Measurements from ENCODE around the gene PGM5. TPM values are rescaled to one million over a fixed set of nuclear protein-coding genes. Genes with fewer than 3 reads are reported as not detected.

The PGM5 gene
- total and polyA plus RNA-seq, 2 experiments from 2014 or later, result not detected

DNA sequence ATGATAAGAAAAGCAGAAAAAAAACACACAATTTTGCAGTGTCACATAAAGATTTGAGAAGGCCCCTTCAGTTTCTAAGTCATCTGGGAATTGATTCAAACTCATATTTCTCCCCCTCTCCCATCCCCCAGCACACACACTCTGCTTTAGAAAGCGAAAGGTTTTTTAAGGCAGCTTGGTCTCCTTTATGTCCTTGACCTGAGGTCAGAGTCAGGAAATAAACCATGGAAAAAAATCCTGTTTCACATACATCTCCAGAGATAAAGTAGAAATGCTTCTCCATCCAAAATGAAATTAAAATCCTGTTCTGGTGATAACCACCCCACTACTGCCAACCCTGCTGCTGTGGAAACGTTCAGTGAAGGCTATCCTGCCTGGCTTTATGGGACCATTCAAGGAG lies 131.7 kb downstream of the PGM5 start:
- H3K27me3 ChIP-seq (ENCODE audit: insufficient read depth), result peaks cover 42% of the 10 kb centered on the region; the same call in 1 of the 2 replicates
- H3F3A ChIP-seq (replicated peaks; ENCODE audit: low read depth), result no peaks in the 10 kb centered on the region
- H2AFZ ChIP-seq, result no peak overlapping the region
- Mint-ChIP-seq H3K36me3 (ENCODE audit: low read depth) (no peaks in the 10 kb centered on the region), H3K4me1 (no peaks in the 10 kb centered on the region), H3K27me3 (ENCODE audit: insufficient read depth, low read depth, poor library complexity) (peaks cover 5% of the 10 kb centered on the region), H3K27ac (no peak overlapping the region), H3K4me3 (no peak overlapping the region), H3K9me3 (peaks cover 6% of the 10 kb centered on the region; the same call in 1 of the 3 replicates)
- no peaks in the 10 kb centered on the region for H3K4me1 ChIP-seq (ENCODE audit: insufficient read depth)
- H3K4me2 ChIP-seq, result no peak overlapping the region
- no peaks in the 10 kb centered on the region for H3K36me3 ChIP-seq (ENCODE audit: insufficient read depth)
- TF ChIP-seq, protein P1, sequence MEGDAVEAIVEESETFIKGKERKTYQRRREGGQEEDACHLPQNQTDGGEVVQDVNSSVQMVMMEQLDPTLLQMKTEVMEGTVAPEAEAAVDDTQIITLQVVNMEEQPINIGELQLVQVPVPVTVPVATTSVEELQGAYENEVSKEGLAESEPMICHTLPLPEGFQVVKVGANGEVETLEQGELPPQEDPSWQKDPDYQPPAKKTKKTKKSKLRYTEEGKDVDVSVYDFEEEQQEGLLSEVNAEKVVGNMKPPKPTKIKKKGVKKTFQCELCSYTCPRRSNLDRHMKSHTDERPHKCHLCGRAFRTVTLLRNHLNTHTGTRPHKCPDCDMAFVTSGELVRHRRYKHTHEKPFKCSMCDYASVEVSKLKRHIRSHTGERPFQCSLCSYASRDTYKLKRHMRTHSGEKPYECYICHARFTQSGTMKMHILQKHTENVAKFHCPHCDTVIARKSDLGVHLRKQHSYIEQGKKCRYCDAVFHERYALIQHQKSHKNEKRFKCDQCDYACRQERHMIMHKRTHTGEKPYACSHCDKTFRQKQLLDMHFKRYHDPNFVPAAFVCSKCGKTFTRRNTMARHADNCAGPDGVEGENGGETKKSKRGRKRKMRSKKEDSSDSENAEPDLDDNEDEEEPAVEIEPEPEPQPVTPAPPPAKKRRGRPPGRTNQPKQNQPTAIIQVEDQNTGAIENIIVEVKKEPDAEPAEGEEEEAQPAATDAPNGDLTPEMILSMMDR (conservative IDR thresholded peaks at IDR 0.05; ENCODE audit: low read depth in 2 of 2), result no peak
- TF ChIP-seq, protein P2, sequence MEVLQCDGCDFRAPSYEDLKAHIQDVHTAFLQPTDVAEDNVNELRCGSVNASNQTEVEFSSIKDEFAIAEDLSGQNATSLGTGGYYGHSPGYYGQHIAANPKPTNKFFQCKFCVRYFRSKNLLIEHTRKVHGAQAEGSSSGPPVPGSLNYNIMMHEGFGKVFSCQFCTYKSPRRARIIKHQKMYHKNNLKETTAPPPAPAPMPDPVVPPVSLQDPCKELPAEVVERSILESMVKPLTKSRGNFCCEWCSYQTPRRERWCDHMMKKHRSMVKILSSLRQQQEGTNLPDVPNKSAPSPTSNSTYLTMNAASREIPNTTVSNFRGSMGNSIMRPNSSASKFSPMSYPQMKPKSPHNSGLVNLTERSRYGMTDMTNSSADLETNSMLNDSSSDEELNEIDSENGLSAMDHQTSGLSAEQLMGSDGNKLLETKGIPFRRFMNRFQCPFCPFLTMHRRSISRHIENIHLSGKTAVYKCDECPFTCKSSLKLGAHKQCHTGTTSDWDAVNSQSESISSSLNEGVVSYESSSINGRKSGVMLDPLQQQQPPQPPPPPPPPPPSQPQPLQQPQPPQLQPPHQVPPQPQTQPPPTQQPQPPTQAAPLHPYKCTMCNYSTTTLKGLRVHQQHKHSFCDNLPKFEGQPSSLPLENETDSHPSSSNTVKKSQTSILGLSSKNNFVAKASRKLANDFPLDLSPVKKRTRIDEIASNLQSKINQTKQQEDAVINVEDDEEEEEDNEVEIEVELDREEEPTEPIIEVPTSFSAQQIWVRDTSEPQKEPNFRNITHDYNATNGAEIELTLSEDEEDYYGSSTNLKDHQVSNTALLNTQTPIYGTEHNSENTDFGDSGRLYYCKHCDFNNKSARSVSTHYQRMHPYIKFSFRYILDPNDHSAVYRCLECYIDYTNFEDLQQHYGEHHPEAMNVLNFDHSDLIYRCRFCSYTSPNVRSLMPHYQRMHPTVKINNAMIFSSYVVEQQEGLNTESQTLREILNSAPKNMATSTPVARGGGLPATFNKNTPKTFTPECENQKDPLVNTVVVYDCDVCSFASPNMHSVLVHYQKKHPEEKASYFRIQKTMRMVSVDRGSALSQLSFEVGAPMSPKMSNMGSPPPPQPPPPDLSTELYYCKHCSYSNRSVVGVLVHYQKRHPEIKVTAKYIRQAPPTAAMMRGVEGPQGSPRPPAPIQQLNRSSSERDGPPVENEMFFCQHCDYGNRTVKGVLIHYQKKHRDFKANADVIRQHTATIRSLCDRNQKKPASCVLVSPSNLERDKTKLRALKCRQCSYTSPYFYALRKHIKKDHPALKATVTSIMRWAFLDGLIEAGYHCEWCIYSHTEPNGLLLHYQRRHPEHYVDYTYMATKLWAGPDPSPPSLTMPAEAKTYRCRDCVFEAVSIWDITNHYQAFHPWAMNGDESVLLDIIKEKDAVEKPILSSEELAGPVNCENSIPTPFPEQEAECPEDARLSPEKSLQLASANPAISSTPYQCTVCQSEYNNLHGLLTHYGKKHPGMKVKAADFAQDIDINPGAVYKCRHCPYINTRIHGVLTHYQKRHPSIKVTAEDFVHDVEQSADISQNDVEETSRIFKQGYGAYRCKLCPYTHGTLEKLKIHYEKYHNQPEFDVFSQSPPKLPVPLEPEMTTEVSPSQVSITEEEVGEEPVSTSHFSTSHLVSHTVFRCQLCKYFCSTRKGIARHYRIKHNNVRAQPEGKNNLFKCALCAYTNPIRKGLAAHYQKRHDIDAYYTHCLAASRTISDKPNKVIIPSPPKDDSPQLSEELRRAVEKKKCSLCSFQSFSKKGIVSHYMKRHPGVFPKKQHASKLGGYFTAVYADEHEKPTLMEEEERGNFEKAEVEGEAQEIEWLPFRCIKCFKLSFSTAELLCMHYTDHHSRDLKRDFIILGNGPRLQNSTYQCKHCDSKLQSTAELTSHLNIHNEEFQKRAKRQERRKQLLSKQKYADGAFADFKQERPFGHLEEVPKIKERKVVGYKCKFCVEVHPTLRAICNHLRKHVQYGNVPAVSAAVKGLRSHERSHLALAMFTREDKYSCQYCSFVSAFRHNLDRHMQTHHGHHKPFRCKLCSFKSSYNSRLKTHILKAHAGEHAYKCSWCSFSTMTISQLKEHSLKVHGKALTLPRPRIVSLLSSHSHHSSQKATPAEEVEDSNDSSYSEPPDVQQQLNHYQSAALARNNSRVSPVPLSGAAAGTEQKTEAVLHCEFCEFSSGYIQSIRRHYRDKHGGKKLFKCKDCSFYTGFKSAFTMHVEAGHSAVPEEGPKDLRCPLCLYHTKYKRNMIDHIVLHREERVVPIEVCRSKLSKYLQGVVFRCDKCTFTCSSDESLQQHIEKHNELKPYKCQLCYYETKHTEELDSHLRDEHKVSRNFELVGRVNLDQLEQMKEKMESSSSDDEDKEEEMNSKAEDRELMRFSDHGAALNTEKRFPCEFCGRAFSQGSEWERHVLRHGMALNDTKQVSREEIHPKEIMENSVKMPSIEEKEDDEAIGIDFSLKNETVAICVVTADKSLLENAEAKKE (CRISPR knock-in tag; IDR thresholded peaks at IDR 0.05), result no peak
- TF ChIP-seq EZH2 (IDR thresholded peaks at IDR 0.05; ENCODE audit: low read depth, unreplicated experiment) (no peak), POLR2AphosphoS5 (IDR thresholded peaks at IDR 0.05; ENCODE audit: low read depth) (no peak), ZNF114 (CRISPR knock-in tag; IDR thresholded peaks at IDR 0.05) (no peak), ZNF331 (CRISPR knock-in tag; IDR thresholded peaks at IDR 0.05; ENCODE audit: low read depth) (no peak), STAT1 (IDR thresholded peaks at IDR 0.05; ENCODE audit: unreplicated experiment) (no peak), EZH2phosphoT487 (IDR thresholded peaks at IDR 0.05; ENCODE audit: unreplicated experiment) (no peak), NANOG (IDR thresholded peaks at IDR 0.05; ENCODE audit: borderline replicate concordance) (no peak), JUNB (IDR thresholded peaks at IDR 0.05; ENCODE audit: unreplicated experiment) (no peak)
- TF ChIP-seq, protein P3, sequence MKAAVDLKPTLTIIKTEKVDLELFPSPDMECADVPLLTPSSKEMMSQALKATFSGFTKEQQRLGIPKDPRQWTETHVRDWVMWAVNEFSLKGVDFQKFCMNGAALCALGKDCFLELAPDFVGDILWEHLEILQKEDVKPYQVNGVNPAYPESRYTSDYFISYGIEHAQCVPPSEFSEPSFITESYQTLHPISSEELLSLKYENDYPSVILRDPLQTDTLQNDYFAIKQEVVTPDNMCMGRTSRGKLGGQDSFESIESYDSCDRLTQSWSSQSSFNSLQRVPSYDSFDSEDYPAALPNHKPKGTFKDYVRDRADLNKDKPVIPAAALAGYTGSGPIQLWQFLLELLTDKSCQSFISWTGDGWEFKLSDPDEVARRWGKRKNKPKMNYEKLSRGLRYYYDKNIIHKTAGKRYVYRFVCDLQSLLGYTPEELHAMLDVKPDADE (IDR thresholded peaks at IDR 0.05), result no peak
- TF ChIP-seq, protein P4, sequence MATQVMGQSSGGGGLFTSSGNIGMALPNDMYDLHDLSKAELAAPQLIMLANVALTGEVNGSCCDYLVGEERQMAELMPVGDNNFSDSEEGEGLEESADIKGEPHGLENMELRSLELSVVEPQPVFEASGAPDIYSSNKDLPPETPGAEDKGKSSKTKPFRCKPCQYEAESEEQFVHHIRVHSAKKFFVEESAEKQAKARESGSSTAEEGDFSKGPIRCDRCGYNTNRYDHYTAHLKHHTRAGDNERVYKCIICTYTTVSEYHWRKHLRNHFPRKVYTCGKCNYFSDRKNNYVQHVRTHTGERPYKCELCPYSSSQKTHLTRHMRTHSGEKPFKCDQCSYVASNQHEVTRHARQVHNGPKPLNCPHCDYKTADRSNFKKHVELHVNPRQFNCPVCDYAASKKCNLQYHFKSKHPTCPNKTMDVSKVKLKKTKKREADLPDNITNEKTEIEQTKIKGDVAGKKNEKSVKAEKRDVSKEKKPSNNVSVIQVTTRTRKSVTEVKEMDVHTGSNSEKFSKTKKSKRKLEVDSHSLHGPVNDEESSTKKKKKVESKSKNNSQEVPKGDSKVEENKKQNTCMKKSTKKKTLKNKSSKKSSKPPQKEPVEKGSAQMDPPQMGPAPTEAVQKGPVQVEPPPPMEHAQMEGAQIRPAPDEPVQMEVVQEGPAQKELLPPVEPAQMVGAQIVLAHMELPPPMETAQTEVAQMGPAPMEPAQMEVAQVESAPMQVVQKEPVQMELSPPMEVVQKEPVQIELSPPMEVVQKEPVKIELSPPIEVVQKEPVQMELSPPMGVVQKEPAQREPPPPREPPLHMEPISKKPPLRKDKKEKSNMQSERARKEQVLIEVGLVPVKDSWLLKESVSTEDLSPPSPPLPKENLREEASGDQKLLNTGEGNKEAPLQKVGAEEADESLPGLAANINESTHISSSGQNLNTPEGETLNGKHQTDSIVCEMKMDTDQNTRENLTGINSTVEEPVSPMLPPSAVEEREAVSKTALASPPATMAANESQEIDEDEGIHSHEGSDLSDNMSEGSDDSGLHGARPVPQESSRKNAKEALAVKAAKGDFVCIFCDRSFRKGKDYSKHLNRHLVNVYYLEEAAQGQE (IDR thresholded peaks at IDR 0.05; ENCODE audit: unreplicated experiment), result no peak
- no peaks in the 10 kb centered on the region for H3K9me2 ChIP-seq (ENCODE audit: insufficient read depth)
- ATAC-seq, result no peak
- DNase-seq (ENCODE audit: low spot score), result no peak
- H3K27ac ChIP-seq (ENCODE audit: low read depth), result no peak overlapping the region
- no peaks in the 10 kb centered on the region for H3K79me2 ChIP-seq (replicated peaks; ENCODE audit: insufficient read depth)
- H3K4me3 ChIP-seq, result no peak overlapping the region
- no peaks in the 10 kb centered on the region for H4K20me1 ChIP-seq (replicated peaks; ENCODE audit: insufficient read depth)

Data from GM23338 (cell line).